GM12873 (cell line): ENCODE data around the gene INTS2.

Experiments used
- TF ChIP-seq, protein P1 (sequence below): IDR thresholded peaks from 2 replicates; pipeline ENCODE4 v1.5.1; 2012; ENCODE audit warnings: low read depth, mild to moderate bottlenecking, moderate library complexity, low read length, control low read depth; ENCODE audit not compliant: insufficient read depth; ENCODE audit errors: missing control alignments

The INTS2 gene

DNA sequence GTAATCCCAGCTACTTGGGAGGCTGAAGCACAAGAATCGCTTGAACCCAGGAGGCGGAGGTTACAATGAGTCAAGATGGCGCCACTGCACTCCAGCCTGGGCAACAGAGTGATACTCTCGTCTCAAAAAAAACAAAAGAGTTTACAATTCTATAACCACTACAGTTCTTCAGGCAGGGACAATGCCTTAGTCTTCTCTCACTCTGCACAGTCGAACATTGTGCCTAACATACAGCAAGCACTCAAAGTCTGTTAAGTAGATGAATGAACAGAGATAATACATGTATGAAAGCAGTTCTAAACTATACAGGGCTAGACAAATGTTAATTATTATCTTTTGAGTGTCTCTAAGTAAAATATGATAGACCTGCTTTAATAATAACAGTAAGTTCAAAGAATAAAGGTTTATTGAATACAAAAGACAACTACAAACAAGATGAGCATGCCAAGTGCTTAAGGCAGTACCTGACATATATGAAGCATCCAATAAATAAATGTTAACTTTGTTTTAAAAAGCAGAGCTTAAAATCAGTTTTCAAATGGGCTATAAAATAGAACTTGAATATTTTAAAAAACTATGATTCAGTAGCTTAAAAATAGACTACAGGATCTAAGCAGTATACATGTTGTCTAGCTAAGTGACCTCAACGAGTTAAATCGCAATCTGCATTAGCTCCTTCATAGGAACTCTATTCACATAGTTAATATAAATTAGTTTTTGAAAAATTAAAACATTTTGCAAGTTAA lies 19.3 kb downstream of the INTS2 start:
- TF ChIP-seq, protein P1, sequence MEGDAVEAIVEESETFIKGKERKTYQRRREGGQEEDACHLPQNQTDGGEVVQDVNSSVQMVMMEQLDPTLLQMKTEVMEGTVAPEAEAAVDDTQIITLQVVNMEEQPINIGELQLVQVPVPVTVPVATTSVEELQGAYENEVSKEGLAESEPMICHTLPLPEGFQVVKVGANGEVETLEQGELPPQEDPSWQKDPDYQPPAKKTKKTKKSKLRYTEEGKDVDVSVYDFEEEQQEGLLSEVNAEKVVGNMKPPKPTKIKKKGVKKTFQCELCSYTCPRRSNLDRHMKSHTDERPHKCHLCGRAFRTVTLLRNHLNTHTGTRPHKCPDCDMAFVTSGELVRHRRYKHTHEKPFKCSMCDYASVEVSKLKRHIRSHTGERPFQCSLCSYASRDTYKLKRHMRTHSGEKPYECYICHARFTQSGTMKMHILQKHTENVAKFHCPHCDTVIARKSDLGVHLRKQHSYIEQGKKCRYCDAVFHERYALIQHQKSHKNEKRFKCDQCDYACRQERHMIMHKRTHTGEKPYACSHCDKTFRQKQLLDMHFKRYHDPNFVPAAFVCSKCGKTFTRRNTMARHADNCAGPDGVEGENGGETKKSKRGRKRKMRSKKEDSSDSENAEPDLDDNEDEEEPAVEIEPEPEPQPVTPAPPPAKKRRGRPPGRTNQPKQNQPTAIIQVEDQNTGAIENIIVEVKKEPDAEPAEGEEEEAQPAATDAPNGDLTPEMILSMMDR, result no peak

GRCh38 chr17:61907361-61907760 lies 20.4 kb downstream of the INTS2 start:
- TF ChIP-seq, protein P1, result no peak

GRCh38 chr17:61904094-61904710 lies 23.6 kb downstream of the INTS2 start:
- TF ChIP-seq, protein P1, result no peak

DNA sequence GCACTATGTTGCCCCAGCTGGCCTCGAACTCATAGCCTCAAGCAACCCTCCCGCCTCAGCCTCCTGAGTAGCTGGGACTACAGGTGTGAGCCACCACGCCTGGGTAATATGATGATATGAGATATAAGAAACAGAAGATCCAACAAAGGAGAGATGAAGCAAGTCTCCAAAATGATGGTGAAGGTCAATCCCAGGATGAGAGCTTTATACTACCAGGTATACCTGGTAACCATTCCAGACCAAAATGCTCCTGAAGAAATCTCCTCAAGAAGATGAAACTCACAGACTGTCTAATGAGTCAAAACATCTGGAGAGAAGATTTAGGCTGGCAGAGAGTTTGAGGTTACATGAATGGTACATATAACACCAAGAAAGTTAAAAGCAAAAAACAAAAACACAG lies 24.5 kb downstream of the INTS2 start:
- TF ChIP-seq, protein P1, result no peak

DNA sequence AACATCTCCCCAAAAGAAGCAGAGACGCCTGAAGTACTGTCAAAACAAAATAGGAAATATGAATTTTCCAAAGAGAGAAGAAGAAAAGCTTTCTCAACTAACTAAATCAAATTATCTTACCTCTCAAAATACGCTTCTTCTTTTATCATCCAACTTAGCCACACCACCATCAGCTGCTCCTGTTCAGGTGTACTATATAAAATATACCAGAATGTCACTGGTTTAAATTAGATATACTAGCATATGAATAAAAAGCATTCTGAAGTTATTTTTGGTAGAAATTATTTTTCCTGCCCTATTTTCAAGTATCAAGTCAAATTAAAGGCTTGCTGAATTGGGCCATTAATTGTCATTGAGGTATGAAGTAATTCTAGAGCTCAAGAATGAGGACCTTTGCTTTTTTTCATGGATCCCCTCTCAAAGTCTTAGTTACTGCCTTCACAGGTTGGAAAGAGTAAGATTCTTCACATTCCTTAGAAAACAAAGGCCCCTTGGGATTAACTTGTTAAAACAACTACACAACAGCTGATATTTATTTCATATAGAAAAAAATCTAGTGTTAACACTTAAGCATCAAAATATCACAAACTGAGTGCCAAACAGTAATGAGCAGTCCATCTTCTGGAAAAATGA lies 30.1 kb downstream of the INTS2 start:
- TF ChIP-seq, protein P1, result no peak

GRCh38 chr17:61895391-61895790 lies 32.4 kb downstream of the INTS2 start:
- TF ChIP-seq, protein P1, result no peak

GRCh38 chr17:61884864-61885263 lies 42.9 kb downstream of the INTS2 start:
- TF ChIP-seq, protein P1, result no peak
